ENCODE data around the gene C10orf143.

C10orf143 gene

GRCh38 chr10:130044067-130045061 lies 66.3 kb downstream of the C10orf143 start:
- no peak for DNase-seq (ENCODE audit: extremely low read depth, low read depth)
- no peak overlapping the region for H3K4me3 ChIP-seq (replicated peaks; ENCODE audit: low read depth, low read length)
- TF ChIP-seq CTCF (IDR thresholded peaks at IDR 0.05; ENCODE audit: low read depth, low read length, missing control alignments): no peak

DNA sequence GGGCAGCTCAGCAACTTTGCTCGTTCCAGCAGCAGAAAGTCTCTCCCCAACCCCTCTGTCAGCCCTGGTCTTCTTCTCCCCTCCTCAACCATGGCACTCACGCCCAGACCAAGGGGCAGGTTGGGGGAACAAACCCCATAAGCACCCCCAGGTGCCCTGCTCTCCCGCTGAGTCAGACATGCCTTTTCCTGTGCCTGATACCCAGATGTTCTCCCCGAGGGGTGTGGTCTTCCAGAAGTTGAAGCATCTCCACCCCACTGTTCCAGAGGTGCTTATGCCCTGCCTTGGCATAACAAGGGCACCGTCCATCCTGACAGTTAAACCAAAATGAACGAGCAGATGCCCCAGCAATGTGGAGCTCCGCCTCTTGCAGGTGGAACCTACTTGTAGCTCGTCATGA lies 67.1 kb downstream of the C10orf143 start:
- no peak for TF ChIP-seq CTCF (IDR thresholded peaks at IDR 0.05; ENCODE audit: low read depth, low read length, missing control alignments)
- H3K4me3 ChIP-seq (replicated peaks; ENCODE audit: low read depth, low read length): no peak overlapping the region
- DNase-seq (ENCODE audit: extremely low read depth, low read depth): no peak

GRCh38 chr10:130042381-130042780 lies 68.2 kb downstream of the C10orf143 start:
- DNase-seq (ENCODE audit: extremely low read depth, low read depth): no peak
- H3K4me3 ChIP-seq (replicated peaks; ENCODE audit: low read depth, low read length): no peak overlapping the region
- no peak for TF ChIP-seq CTCF (IDR thresholded peaks at IDR 0.05; ENCODE audit: low read depth, low read length, missing control alignments)

- no peak overlapping the region for H3K4me3 ChIP-seq (replicated peaks; ENCODE audit: low read depth, low read length)
- TF ChIP-seq CTCF (IDR thresholded peaks at IDR 0.05; ENCODE audit: low read depth, low read length, missing control alignments): no peak
- no peak for DNase-seq (ENCODE audit: extremely low read depth, low read depth)
Observed at GRCh38 chr10:130041451-130042371, 68.9 kb downstream of the C10orf143 start.

DNA sequence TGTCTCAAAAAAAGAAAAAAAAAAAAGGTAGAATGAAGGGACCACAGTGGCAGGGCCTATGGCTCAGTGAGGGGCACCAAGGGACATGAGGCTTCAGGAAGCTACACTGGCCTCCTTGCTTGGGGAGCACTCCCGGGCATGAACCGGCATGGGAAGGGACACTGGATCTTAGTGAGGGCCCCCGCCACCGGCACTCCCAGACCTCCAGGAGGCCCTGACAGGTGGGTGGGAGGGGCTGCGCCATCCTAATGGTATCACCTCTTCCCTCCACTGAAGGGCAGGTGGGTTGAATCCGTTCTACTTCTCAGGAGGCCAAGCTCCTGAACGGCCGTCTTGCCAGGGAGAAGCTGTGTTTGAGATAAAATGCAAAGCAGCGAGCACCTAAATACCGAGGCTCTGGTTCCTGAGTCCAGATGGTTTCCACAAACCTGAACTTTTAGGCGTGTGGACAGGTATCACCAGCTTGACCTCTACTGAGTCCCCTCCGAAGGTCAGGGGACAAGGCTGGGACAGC lies 69.8 kb downstream of the C10orf143 start:
- H3K4me3 ChIP-seq (replicated peaks; ENCODE audit: low read depth, low read length): no peak overlapping the region
- DNase-seq (ENCODE audit: extremely low read depth, low read depth): no peak
- TF ChIP-seq CTCF (IDR thresholded peaks at IDR 0.05; ENCODE audit: low read depth, low read length, missing control alignments): no peak

- DNase-seq (ENCODE audit: extremely low read depth, low read depth): no peak
- no peak for TF ChIP-seq CTCF (IDR thresholded peaks at IDR 0.05; ENCODE audit: low read depth, low read length, missing control alignments)
- no peak overlapping the region for H3K4me3 ChIP-seq (replicated peaks; ENCODE audit: low read depth, low read length)
Observed at GRCh38 chr10:130040351-130040750, 70.3 kb downstream of the C10orf143 start.
